HepG2 (cell line): ENCODE measurements around the gene SMOC1. TPM values are rescaled to one million over a fixed set of nuclear protein-coding genes. Genes with fewer than 3 reads are reported as not detected.

Experiments used
- AFF4 ChIP-seq: sonication (generic); formaldehyde crosslinking; IDR thresholded peaks from 2 replicates; pipeline ENCODE4 v1.4.0; 2020; ENCODE audit warnings: missing genetic modification reagents
- DBP ChIP-seq: sonication (generic); formaldehyde crosslinking; IDR thresholded peaks from 2 replicates; pipeline ENCODE4 v1.4.0; 2020; ENCODE audit warnings: missing genetic modification reagents; ENCODE audit errors: not compliant biosample characterization
- GTF3A ChIP-seq: sonication (generic); formaldehyde crosslinking; conservative IDR thresholded peaks from 2 replicates; pipeline ENCODE4 v1.4.0; 2020; ENCODE audit warnings: mild to moderate bottlenecking, missing genetic modification reagents
- HNRNPH1 ChIP-seq: fragments of 200-400 bp; formaldehyde crosslinking; optimal IDR thresholded peaks from 2 replicates; pipeline ENCODE3; 2017; ENCODE audit warnings: mild to moderate bottlenecking, low read depth, low read length
- MEF2D ChIP-seq: sonication (generic); formaldehyde crosslinking; IDR thresholded peaks from 2 replicates; pipeline ENCODE4 v1.5.1; 2020; ENCODE audit warnings: mild to moderate bottlenecking, missing genetic modification reagents
- MYNN ChIP-seq: sonication (generic); formaldehyde crosslinking; IDR thresholded peaks from 2 replicates; pipeline ENCODE4 v1.4.0; 2020; ENCODE audit warnings: mild to moderate bottlenecking, low read depth, missing genetic modification reagents
- RFX1 ChIP-seq: fragments of 450-650 bp; IDR thresholded peaks from 2 replicates; pipeline ENCODE4 v1.6.1; 2017
- RFX3 ChIP-seq: IDR thresholded peaks from 2 replicates; pipeline ENCODE4 v1.6.1; 2016; ENCODE audit warnings: missing biosample characterization, missing genetic modification reagents
- SATB2 ChIP-seq: sonication (generic); formaldehyde crosslinking; IDR thresholded peaks from 2 replicates; pipeline ENCODE4 v1.5.0; 2020; ENCODE audit warnings: missing genetic modification reagents
- THRA ChIP-seq: sonication (generic); formaldehyde crosslinking; IDR thresholded peaks from 2 replicates; pipeline ENCODE4 v1.4.0; 2020; ENCODE audit warnings: missing genetic modification reagents, borderline replicate concordance
- UBTF ChIP-seq: sonication (generic); formaldehyde crosslinking; IDR thresholded peaks from 2 replicates; pipeline ENCODE4 v1.4.0; 2020; ENCODE audit warnings: mild to moderate bottlenecking, missing genetic modification reagents
- ZKSCAN8 ChIP-seq: IDR thresholded peaks from 2 replicates; pipeline ENCODE4 v1.6.1; 2016; ENCODE audit warnings: borderline replicate concordance, missing genetic modification reagents, missing compliant biosample characterization
- polyA plus RNA-seq, 8 experiments: library from polyadenylated mRNA; depleted of rRNA in 3 of 8; stranded (reverse) in 7 of 8; unstranded in 1 of 8; fragments of >200 nt; fragmentation: Illumina TruSeq in 4 of 8; extraction: Trizol in 4 of 8; gene quantifications; 2 replicates each; pipeline versions ENCODE4 v1.2.1 to v1.2.3, GENCODE V29; 2011 to 2016; ENCODE audit warnings: low read depth in 4 of 8, missing spikeins in 1 of 8, mixed read lengths in 1 of 8; ENCODE audit not compliant: insufficient read depth in 1 of 8
- total RNA-seq, 5 experiments: library from RNA; depleted of rRNA; stranded (reverse); fragments of >200 nt; fragmentation: Illumina TruSeq; extraction: Trizol; gene quantifications; 2 replicates each; pipeline ENCODE4 v1.2.3, GENCODE V29; 2016; ENCODE audit warnings: low read depth in 1 of 5

SMOC1 gene
- total and polyA plus RNA-seq, 2 of the 13 experiments (the other 11 are each of a cell fraction or from before 2014, with no cell fraction given): 17.8 to 35.6 TPM

GRCh38 chr14:70048313-70048654 is 169.1 kb downstream of the SMOC1 start (continued):
- TF ChIP-seq AFF4 (CRISPR knock-in tag): no peak
- no peak for TF ChIP-seq DBP (CRISPR knock-in tag)
- no peak for TF ChIP-seq RFX3 (CRISPR knock-in tag)
- TF ChIP-seq THRA: no peak
- TF ChIP-seq GTF3A (CRISPR knock-in tag): no peak
- no peak for TF ChIP-seq MEF2D (CRISPR knock-in tag)
- peak; percentile 14; the same call in 1 of the 2 replicates for TF ChIP-seq ZKSCAN8 (CRISPR knock-in tag)
- TF ChIP-seq RFX1: no peak
- TF ChIP-seq UBTF (CRISPR knock-in tag): no peak
- no peak for TF ChIP-seq HNRNPH1
- no peak for TF ChIP-seq SATB2 (CRISPR knock-in tag)
- TF ChIP-seq MYNN (CRISPR knock-in tag): no peak
